Panc1 (cell line): Measurements from ENCODE around the gene C2CD2. TPM values are rescaled to one million over a fixed set of nuclear protein-coding genes. Genes with fewer than 3 reads are reported as not detected.

Experiments
- ATAC-seq: fragments of 200-7000 bp; cut with Tn5 transposase; 2 replicates; pipeline ENCODE4 v1.9.1; 2020; ENCODE audit warnings: mild to moderate bottlenecking, moderate library complexity
- BruUV-seq: library from RNA; stranded (reverse); fragments of 400-500 nt; replicated peaks from 2 replicates; lab custom pipeline; 2021; lab: Mats Ljungman, UMichigan
- CTCF ChIA-PET: fragments of 300-600 bp; sonication (Branson Sonifier 250); formaldehyde crosslinking; loops from one replicate; lab custom pipeline; 2022; ENCODE audit warnings: antibody characterized with exemption; lab: Charles Lee
- POLR2A ChIA-PET: fragments of 300-600 bp; sonication (Branson Sonifier 250); formaldehyde crosslinking; loops from one replicate; lab custom pipeline; 2022; ENCODE audit warnings: antibody characterized with exemption; lab: Charles Lee
- DNase-seq: peaks from one replicate; pipeline ENCODE4 v3.0.0-alpha.2; 2010; ENCODE audit warnings: low read depth, low spot score
- H3K27ac ChIP-seq: 2 replicates; pipeline ENCODE4 v1.5.1; 2011; ENCODE audit warnings: mild to moderate bottlenecking, low read length, inconsistent platforms
- H3K27me3 ChIP-seq: fragments of 200-500 bp; sonication (Bioruptor generic); 2 replicates; pipeline ENCODE4 v1.6.0; 2014; ENCODE audit warnings: low read length, inconsistent platforms; ENCODE audit not compliant: control insufficient read depth, insufficient read depth
- H3K36me3 ChIP-seq: fragments of 200-500 bp; sonication (Bioruptor generic); 2 replicates; pipeline ENCODE4 v1.5.1; 2014; ENCODE audit warnings: inconsistent platforms, mild to moderate bottlenecking, low read length, moderate library complexity; ENCODE audit not compliant: control insufficient read depth, insufficient read depth
- H3K4me1 ChIP-seq: 2 replicates; pipeline ENCODE4 v1.5.1; 2011; ENCODE audit warnings: inconsistent platforms, mild to moderate bottlenecking, low read length, moderate library complexity; ENCODE audit not compliant: control insufficient read depth, insufficient read depth
- H3K4me3 ChIP-seq, 2 experiments: 2 replicates each; pipeline ENCODE4 v1.5.1; 2011 to 2012; ENCODE audit warnings: low read depth in 2 of 2, low read length in 2 of 2, mild to moderate bottlenecking in 2 of 2, inconsistent platforms in 1 of 2, moderate library complexity in 1 of 2
- H3K9me3 ChIP-seq: fragments of 200-500 bp; sonication (Bioruptor generic); 2 replicates; pipeline ENCODE4 v1.5.1; 2014; ENCODE audit warnings: low read depth, mild to moderate bottlenecking, inconsistent platforms, low read length, moderate library complexity; ENCODE audit not compliant: control insufficient read depth, insufficient read depth
- POLR2AphosphoS5 ChIP-seq: IDR thresholded peaks from 2 replicates; pipeline ENCODE4 v1.6.1; 2012; ENCODE audit warnings: mild to moderate bottlenecking, low read depth, low read length, moderate library complexity
- SIN3A ChIP-seq: IDR thresholded peaks from 2 replicates; pipeline ENCODE4 v1.6.1; 2012; ENCODE audit warnings: low read depth, mild to moderate bottlenecking, low read length, moderate library complexity, borderline replicate concordance; ENCODE audit not compliant: insufficient read depth
- TCF7L2 ChIP-seq: IDR thresholded peaks from 2 replicates; pipeline ENCODE4 v1.6.1; 2011; ENCODE audit warnings: mild to moderate bottlenecking, low read depth, low read length, inconsistent platforms
- in situ Hi-C: cut with HindIII; loops from 2 replicates; pipeline ENCODE4 v1.10.0; 2016; ENCODE audit warnings: low sequenced_read_pairs, low pct_unique_long_range_greater_than_20kb
- intact Hi-C: fragments of 100-400 bp; cut with micrococcal nuclease; formaldehyde crosslinking; loops from one replicate; pipeline ENCODE4 v1.10.0; 2022; ENCODE audit not compliant: unreplicated experiment
- total RNA-seq: library from RNA; stranded (reverse); gene quantifications from one replicate; pipeline ENCODE4 v1.2.1, GENCODE V29; 2021; ENCODE audit not compliant: unreplicated experiment
- TF ChIP-seq, protein P1 (sequence below), 2 experiments: IDR thresholded peaks; 2 replicates each; pipeline ENCODE4 v1.6.1; 2011 to 2012; ENCODE audit warnings: low read depth in 2 of 2, control low read depth in 1 of 2, low read length in 1 of 2, mild to moderate bottlenecking in 1 of 2, moderate library complexity in 1 of 2; ENCODE audit not compliant: insufficient read depth in 1 of 2
- TF ChIP-seq, protein P2 (sequence below): fragments of 450-650 bp; IDR thresholded peaks from 2 replicates; pipeline ENCODE4 v1.5.1; 2017; ENCODE audit warnings: mild to moderate bottlenecking

Gene C2CD2
- total RNA-seq, 1 experiment from 2014 or later = 14.0 TPM

DNA sequence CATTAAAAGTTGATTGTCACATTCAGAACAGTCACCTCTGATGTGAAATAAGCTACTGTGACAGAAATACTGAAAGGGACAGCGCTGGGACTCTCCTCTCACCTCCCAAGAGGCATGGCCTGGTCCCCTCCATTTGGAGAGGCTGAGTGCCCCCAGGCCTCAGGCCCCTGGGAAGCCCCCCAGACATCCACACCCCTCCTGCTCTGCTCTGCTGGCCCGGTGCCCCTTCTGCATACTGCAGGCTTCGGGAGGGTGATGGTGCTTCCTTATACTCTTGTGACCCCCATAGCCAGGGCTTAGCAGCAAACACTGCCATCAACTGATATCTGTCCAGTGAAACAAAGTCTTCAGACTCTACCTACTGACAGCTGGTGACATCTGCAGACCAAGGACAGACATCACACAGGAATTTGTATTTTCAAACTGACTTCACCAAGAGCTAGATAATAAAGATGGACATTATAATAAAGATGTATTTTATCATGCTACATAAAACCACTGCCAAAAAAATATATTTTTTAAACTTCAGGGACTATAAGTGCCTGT lies 36.9 kb downstream of the C2CD2 start:
- CTCF ChIA-PET = no interaction called here
- POLR2A ChIA-PET = no interaction called here
- Histone ChIP-seq H3K27ac (no peak overlapping the region), H3K4me3 (no peak overlapping the region), H3K36me3 (no peaks in the 10 kb centered on the region), H3K4me1 (no peaks in the 10 kb centered on the region), H3K27me3 (no peaks in the 10 kb centered on the region), H3K9me3 (no peaks in the 10 kb centered on the region)
- in situ Hi-C loops (no loop called here), intact Hi-C loops (no loop called here)
- TF ChIP-seq, protein P1, sequence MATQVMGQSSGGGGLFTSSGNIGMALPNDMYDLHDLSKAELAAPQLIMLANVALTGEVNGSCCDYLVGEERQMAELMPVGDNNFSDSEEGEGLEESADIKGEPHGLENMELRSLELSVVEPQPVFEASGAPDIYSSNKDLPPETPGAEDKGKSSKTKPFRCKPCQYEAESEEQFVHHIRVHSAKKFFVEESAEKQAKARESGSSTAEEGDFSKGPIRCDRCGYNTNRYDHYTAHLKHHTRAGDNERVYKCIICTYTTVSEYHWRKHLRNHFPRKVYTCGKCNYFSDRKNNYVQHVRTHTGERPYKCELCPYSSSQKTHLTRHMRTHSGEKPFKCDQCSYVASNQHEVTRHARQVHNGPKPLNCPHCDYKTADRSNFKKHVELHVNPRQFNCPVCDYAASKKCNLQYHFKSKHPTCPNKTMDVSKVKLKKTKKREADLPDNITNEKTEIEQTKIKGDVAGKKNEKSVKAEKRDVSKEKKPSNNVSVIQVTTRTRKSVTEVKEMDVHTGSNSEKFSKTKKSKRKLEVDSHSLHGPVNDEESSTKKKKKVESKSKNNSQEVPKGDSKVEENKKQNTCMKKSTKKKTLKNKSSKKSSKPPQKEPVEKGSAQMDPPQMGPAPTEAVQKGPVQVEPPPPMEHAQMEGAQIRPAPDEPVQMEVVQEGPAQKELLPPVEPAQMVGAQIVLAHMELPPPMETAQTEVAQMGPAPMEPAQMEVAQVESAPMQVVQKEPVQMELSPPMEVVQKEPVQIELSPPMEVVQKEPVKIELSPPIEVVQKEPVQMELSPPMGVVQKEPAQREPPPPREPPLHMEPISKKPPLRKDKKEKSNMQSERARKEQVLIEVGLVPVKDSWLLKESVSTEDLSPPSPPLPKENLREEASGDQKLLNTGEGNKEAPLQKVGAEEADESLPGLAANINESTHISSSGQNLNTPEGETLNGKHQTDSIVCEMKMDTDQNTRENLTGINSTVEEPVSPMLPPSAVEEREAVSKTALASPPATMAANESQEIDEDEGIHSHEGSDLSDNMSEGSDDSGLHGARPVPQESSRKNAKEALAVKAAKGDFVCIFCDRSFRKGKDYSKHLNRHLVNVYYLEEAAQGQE (IDR thresholded peaks at IDR 0.05; ENCODE audit: insufficient read depth in 1 of 2, low read depth in 2 of 2, low read length in 1 of 2) = no peak
- TF ChIP-seq, protein P2, sequence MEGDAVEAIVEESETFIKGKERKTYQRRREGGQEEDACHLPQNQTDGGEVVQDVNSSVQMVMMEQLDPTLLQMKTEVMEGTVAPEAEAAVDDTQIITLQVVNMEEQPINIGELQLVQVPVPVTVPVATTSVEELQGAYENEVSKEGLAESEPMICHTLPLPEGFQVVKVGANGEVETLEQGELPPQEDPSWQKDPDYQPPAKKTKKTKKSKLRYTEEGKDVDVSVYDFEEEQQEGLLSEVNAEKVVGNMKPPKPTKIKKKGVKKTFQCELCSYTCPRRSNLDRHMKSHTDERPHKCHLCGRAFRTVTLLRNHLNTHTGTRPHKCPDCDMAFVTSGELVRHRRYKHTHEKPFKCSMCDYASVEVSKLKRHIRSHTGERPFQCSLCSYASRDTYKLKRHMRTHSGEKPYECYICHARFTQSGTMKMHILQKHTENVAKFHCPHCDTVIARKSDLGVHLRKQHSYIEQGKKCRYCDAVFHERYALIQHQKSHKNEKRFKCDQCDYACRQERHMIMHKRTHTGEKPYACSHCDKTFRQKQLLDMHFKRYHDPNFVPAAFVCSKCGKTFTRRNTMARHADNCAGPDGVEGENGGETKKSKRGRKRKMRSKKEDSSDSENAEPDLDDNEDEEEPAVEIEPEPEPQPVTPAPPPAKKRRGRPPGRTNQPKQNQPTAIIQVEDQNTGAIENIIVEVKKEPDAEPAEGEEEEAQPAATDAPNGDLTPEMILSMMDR = no peak
- BruUV-seq = no TSS peak
- DNase-seq = no peak
- ATAC-seq = no peak

DNA sequence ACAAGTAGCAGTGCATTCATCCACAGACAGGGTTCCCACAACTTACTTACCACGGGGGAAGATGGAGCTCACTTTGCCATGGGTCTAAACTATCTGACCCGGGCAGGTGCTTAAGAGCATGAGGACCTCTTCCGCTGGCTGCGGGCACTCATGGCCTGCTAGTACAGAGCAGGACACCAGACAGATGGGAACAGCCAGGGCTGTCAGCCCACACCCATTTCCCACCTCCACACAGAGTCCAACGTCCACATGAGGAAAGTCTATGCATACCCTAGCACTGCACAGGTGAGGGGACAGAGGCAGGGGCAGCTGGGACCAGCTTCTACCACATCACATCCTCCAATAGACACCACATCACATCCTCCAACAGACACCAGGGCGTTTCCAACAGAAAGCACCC lies 38.9 kb downstream of the C2CD2 start:
- in situ Hi-C loops (no loop called here), intact Hi-C loops (no loop called here)
- TF ChIP-seq, protein P2 = no peak
- TF ChIP-seq SIN3A (no peak), TCF7L2 (no peak)
- ATAC-seq (no peak), DNase-seq (no peak)
- no TSS peak for BruUV-seq
- Histone ChIP-seq H3K4me3 (no peak overlapping the region), H3K27me3 (no peaks in the 10 kb centered on the region), H3K4me1 (no peaks in the 10 kb centered on the region), H3K27ac (no peak overlapping the region), H3K9me3 (no peaks in the 10 kb centered on the region), H3K36me3 (no peaks in the 10 kb centered on the region; the same call in 1 of the 2 replicates)
- ChIA-PET CTCF (no interaction called here), POLR2A (no interaction called here)

DNA sequence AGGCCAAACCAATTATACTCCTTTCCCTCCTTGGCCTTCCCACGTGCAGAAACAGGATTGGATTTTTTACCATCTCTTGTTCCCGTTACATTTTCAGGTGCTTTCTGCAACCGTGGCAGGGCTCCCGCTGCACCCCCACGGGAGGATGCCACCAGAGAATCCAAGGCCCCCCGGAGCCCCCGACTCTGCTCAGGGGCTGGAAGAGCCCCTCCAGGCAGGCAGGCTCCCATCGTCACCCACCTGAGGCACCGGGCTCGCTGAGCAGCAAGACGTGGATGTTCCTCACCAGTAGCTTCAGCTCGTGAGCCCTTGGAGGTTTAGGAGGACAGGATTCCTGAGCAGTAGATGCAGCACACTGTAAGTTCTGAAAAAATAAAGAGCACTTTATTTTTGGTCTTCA lies 39.5 kb downstream of the C2CD2 start:
- Histone ChIP-seq H3K9me3 (no peaks in the 10 kb centered on the region), H3K36me3 (no peaks in the 10 kb centered on the region; the same call in 1 of the 2 replicates), H3K27ac (no peak overlapping the region), H3K4me1 (no peaks in the 10 kb centered on the region), H3K4me3 (no peak overlapping the region), H3K27me3 (no peaks in the 10 kb centered on the region)
- POLR2A ChIA-PET = no interaction called here
- no TSS peak for BruUV-seq
- intact Hi-C loops = no loop called here
- no peak for ATAC-seq
- TF ChIP-seq POLR2AphosphoS5 = no peak
- no peak for TF ChIP-seq SIN3A
- TF ChIP-seq, protein P1 (IDR thresholded peaks at IDR 0.05; ENCODE audit: insufficient read depth in 1 of 2, low read depth in 2 of 2, low read length in 1 of 2) = no peak
- TF ChIP-seq TCF7L2 = no peak
- TF ChIP-seq, protein P2 = no peak
- in situ Hi-C loops = no loop called here
- CTCF ChIA-PET = no interaction called here
- no peak for DNase-seq
